ENCODE measurements around the gene STPG3.

Gene STPG3

GRCh38 chr9:137300567-137301080, 49.5 kb downstream of the STPG3 start:
- DNase-seq (ENCODE audit: low read depth in 2 of 2): no peak

- DNase-seq (ENCODE audit: low read depth in 2 of 2): no peak
Observed at GRCh38 chr9:137301081-137301947, 50.2 kb downstream of the STPG3 start.

DNA sequence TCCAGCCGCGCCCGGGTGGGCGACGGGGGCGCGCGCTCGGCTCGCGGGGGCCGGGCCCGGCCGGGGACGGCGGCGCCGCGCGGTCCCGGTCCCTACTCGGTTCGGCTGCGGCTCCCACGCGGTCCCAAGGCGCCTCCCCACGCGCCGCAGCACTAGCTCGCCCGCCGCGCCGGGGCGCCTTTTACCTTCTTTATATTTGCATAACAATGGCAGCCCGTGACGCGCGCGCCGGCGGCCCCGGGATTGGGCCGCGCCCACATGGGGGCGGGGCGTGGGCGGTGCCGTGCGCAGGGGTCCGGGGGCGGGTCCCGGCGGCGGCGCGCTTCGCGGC, 51.0 kb downstream of the STPG3 start, which contains the start of gene NRARP:
NRARP (minus strand) TSS at position 154 of the 331 bp plus-strand sequence. CDS start 343 bp downstream, outside the sequence.
- peak; percentile 79 to 92 for DNase-seq (ENCODE audit: low read depth in 2 of 2)

- no peak for DNase-seq (ENCODE audit: low read depth in 2 of 2)
Observed at GRCh38 chr9:137302449-137303150, 51.5 kb downstream of the STPG3 start.
